GM21381 (cell line): ENCODE data around the gene ADARB2.
"Not testable (repeated sequence)": the region's sequence is repeated elsewhere in the genome, so short reads cannot be mapped to it uniquely, and the experiment has no call there.

Experiments
- ATAC-seq: cut with Tn5 transposase; IDR thresholded peaks from one replicate; pipeline ENCODE4 v1.9.1; 2021; ENCODE audit warnings: mild to moderate bottlenecking, moderate library complexity; ENCODE audit not compliant: unreplicated experiment

ADARB2 gene

DNA sequence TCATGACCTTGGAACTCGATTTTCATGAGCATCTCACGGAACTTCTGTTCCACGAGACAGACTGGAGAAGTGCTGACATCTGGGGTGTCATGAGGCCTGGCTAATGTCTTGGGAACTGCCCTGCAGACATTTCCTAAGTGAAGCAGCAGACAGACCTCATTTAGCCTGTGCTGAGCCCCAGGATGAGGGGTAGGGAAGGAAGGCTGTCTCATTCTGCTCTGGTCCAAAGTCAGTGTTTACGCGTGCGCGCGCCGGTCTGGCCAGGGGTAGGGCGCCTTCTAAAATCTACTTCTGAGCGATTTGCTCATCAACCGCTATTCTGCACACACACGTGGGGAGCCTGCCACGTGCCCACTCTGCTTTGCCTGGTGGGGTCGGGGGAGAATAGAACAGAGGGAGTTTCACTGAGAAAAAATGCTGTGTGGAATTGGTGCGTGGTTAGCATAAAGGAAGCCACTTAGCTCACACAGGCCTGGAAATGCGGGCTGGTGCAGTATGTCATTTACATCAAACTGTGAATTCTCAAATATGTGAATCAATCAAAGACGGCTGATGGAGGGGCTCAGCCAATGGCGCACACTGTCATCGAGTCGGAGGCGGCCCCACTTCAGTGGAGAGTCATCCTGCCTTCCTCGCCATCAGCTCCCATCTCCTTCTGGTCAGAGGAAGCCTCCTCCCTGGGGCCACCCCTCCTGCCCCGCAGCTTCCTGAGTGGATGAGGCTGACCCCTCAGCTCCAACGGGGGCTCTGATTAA lies 335.1 kb downstream of the ADARB2 start:
- no peak for ATAC-seq

DNA sequence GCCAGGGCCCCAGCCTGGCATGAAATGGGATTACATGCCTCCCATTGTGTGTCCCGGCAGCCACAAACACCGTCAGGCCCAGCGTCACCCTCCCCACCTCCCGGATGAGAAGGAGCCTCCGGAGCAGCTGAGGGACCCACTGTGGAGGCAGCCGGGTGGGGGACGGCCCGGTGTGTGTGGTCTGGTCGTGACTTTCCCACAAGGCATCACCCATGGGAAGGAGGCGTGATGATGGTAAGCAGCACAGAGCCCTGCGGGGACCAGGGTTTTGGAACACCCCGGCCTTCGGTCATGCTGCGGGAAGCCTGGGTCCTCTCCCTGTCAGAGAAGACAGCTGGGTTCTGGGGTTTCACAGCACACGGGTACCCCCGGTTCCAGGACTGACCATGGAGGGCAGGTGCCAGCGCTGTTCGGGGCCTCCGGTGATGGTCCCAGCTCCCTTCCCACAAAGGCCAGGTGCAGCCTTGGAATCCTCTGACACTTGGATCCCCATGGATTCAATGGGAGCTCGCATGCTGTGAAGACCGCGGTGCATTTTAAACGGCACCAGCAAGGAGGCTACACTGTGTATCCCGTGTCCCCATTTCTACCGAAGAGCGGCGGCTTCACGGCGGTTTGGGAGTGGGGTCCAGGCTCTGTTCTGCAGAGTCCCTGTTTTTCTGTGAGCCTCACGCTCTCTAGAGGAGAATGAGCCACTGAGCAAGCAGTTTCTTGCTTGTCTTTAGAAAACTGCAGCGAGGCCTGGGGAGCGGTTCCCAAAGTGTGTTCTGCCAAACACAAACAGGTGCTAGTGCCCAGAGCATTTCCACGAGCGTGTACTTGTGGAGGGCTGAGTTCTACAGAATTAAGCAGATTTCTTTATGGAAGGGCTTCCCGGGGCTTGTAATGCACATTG lies 336.0 kb downstream of the ADARB2 start:
- ATAC-seq = no peak

DNA sequence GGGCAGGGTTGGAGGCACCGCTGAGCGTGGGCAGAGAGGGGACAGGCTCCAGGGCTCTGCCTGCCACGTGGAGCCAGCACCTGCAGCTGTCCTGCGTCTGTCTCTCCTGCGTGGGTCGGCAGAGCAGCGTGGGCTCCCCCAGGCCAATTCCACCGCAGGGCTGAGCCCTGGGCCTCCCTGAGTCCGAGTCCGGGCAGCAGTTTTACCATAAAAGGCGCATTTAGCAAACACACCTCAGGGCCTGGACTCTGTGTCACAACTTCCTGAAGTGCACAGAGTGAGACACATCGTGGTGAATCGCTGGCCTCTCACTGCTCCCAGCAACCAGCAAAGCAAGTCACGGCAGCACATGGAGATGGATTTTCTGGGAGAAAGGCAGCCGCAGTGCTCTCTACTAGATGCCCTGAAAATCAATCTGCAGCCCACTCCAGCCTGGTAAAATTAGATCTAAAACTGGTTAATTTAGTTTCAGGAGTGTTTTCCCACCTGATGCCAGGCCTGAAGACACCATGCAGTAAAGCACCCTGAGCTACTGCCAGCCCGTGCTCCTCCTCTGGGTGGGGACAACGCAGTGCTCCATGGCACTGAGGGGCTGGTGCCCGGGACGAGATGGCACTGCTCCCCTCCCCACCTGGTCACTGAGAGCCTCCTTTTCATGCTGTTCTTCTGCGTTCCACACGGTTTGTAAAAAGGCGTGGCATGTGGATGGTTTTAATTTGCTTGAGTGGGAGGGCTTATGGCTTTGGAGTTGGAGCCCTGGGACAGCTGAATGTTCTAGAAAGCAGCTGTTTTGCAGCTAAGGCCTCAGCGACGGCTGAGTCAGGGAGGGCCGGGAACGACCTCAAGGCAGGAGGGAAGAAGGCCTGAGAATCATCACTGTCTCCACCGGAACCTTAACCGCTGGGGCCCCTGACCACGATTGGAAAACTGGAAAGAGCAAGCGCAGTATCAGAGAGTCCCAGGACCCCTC lies 336.9 kb downstream of the ADARB2 start:
- no peak for ATAC-seq

DNA sequence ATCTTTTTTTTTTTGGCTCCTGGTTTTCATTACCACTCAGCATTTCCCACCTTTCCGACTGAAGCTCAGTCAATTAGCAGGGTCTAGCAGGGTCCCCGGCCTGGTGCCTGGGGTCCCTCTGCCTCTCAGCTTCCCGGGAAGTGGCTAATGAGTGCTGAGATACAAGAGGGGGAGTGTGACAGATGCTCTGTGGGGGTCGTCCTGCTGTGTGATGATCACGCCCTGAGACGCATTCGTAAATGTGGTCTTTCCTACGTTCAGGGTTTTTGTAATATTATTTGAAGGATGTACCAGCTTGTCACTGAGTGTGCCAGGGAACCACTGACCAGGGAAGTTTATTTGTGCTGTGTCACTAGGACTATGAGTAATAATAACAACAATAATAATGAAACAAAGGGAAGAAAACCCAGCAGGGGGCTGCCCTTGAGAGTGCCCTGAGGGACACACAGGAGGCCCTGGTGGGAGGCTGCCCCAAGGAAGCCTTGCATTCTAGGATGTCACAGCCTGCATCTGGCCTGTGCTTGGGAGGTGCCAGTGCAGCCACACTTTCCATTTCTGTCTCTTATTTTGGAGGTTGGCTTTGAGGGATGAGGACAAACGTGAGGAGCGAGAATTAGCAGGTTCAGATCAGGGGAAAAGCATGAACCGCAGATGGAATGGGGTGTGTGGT lies 337.8 kb downstream of the ADARB2 start:
- no peak for ATAC-seq

DNA sequence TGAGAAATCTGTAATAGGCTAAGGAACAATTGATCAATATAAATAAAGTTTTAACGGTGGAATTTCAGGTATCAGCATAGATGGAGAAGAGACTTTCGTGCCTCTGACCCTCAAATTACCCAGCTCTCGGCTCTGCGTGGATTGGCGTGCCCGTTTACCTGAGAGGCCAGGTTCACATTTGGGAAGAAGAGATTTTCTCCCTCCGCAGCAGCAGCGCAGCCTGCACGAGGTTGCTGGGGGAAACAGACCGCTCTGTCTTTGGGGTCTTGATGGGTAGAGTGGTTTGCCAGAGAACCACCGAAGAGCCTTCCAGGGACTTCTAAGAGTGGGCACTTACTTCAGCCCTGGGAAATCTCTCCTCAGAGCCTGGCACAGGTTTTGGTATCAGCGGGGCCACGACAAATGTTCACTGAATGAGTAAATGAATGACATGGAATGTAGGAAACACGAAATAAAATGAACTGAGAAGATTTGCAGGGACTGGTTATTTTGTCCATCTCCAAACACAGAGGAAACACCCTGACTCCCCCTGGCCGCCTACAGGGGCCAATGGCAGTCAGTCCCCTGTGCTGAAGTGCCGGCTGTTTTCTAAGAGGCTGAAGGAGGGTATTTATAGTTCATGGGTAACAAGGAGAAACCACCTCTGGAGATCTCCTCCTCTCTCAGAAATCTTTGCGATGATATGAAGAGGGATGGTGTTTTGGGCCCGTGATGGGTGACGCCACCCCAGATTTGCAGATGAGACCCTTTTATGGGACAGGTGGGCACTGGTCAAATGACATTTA lies 338.5 kb downstream of the ADARB2 start:
- ATAC-seq = no peak

DNA sequence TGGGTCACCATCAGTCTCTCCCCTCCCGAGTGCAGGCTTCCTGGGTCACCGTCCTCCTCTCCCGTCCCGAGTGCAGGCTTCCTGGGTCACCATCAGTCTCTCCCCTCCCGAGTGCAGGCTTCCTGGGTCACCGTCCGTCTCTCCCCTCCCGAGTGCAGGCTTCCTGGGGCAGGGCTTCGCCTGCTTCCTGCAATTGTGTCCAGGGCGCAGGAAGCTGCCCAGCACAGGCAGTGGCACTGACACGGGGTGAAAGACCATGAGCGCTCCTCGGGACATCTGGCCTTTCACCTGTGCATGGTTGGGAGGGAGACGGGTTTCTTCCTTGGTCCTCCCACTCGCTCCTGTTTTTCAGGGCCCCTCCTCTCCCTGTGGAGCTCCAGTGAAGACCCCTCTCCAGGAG lies 339.2 kb downstream of the ADARB2 start:
- ATAC-seq = not testable (repeated sequence)

DNA sequence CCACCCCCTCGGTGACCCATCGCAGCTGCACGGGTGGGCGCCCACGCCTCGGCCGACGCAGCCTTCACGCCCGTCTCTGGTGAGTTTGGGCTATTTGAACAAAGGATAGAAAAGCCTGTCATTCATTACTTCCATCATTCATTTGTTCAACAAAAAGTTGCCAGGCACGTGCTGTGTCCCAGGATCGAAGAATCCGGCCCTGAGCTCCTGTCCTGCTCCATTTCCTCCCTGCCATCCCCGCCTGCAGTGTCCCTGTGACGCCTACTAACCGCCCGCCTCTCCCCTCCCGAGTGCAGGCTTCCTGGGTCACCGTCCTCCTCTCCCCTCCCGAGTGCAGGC lies 341.1 kb downstream of the ADARB2 start:
- no peak for ATAC-seq

DNA sequence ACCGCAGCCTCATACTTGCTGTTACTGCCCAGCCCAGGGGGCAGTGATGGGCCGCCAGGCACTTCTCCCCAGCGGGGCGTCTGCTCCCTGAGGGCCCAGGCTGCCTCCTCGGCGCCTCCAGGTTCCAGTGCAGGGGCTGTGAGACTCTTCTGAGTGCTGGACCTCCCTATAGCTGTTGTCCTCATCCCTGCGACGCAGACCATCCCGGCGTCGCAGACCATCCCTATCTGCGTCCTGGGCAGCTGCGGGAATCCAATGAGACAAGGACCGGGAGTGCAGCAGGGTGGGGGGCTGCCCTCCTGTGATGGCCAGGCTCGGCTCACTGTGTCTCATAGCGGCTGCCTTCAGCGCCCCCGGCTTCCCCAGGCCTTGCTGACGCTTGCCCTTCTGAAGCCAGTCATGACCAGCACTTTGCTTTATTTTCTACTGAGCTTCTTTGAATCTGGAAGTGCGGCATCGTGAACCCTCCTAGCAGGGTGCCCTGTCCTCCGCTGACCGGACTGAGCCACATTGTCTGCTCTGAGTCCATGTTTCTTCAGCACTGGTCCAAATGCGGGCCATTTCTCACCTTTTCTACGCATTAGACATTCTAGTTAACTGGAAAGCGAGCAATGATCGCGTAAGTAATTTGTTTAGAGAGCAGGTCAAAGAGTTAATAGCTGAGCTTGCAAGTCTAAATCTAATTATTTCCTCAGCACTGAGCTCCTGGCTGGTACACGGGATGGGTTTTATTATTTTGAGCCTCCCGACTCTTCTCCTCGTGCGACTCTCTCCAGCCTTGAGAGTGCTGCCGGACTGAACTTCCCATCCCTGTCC lies 341.6 kb downstream of the ADARB2 start:
- no peak for ATAC-seq

DNA sequence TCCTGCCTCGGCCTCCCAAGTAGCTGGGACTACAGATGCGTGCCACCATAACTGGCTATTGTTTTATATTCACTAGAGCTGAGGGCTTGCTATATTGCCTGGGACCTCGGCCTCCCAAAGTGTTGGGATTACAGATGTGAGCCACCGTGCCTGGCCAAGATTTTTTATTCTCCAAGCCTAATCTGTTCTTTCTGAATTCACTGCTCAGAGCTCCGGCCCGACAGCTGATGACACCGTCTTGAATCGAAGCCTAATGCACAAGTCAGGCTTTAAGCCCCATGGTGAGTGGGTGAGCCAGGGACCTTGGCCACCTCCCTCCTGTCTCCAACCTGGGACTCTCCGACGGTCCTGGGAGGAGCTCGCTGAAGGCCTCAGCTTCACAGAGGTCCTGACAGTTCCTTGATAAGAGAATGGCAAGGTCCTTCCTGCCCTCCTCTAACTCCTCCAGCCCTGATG lies 342.3 kb downstream of the ADARB2 start:
- ATAC-seq = no peak

DNA sequence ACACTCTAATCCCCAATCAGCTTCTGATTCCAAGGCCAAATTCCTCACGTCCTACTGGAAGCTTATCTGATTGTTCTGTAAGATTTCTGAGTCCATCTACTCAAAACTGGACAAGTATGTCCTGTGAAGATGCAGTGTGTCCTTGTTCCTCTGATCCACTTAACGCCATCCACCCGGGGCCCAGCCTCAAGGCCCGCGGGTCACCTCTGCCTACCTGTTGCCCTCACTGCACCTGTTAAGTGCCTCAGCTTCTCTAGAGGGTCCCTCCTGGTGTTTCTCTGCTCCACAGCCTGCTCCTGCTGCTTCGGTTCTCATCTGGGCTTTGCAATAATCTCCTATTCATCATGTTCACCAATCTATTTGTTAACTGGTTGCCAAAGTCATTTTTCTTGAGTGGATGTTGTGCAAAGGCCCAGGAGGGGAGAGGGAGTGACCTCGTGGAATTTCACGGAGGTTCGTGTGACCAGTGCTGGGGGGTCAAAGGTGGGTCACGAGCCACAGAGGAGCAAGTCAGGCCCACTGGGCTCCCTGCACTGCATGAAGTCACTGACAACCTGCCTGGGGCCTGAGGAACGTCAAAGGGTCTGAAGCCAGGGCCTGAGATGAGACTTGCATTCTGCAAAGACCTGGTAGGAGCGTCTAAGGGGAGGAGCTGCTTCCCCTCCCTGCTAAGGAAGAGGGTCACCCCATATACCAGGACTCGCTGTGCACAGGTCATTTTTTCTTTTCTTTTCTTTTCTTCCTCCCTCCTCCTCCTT lies 343.0 kb downstream of the ADARB2 start:
- ATAC-seq = no peak

DNA sequence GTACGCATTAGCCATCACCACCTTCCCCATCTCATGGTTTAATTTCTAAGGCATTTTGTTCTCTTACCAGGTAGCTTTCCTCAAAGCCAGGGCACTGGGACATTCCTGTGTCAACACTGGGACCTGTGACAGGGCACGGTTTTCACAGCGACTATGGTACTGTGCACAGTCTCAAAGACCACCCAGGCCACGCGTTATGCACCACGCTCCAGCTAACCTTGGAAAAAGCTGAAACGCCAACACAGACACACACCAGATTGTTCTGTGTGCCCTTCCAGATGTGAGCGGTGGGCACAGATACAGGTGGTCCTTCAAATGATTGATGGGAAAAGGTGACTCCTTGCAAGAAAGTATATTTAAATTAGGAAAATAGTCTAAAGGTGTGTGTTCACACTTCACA lies 343.8 kb downstream of the ADARB2 start:
- no peak for ATAC-seq

DNA sequence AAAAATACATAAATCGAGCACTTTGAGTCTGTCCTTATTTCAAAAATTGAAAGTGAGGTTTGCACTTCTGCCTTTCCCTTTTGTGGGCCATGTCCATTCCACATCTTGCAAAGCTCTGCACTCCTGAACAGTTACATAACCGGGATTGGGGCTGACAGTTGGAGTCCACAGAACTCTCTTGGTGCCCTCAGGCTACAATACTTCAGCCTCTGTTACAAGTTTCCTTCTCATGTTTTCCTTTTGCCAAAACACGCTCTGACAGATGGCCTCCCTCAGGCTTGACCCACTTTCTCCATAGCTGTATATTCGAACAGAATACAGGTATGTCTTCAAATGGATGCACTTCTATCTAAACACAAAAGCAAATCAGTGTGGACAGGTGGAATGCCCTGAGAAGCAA lies 345.2 kb downstream of the ADARB2 start:
- ATAC-seq = no peak

DNA sequence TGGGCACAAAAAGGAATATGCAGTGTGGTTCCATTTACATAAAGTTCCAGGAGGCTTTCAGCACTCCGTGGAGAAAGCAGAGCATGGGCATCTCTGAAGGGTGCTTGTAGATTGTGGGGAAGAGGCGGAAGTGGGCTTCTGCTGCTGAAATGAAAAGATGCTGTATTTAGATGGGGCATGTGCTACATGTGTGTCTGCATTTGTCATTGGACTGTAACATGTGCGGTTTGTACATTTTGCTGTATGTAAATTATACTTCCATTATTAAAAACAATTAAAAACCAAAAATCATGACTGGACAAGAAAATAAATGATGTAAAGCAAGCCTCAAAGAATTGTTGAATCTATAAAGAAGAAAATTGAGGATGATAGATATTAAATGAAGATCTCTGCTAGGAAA lies 347.1 kb downstream of the ADARB2 start:
- ATAC-seq = no peak

DNA sequence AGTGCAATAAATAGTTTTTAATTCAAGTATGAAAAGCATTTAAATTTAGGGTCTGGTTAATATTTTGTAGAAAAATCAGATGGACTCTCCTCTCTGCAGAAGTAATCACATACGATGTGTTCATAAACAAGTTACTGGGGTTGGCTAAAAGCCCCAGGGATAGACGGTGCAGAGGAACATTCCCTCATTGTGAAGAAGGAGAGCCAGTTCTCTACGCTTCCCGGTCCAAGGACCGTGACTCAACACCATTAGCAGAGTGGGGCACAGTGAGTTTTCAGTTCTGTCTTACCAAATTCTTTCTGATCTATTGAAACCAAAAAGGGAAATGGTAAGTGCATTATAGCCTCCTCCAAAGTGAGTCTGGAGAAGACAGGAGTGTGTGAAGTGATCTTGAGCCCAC lies 353.3 kb downstream of the ADARB2 start:
- ATAC-seq = no peak

DNA sequence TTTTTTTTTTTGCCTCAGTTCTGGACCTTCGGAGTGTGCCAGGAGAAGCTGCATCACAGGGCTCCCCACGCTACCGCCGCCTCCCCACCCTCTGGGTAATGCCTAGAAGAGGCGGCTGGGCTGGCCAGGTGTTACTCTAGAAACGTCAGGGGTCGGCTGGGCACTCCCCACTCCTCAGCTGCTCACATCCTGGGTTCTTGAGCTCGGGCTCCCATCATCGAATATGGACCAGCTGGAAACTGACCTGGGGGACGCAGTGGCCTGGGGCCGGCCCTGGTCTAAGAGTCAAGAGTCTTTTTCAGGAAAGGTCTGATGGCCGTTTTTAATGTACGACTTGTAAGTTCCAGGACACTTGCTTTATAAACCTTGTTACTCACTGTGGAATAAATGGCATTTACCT lies 354.6 kb downstream of the ADARB2 start:
- no peak for ATAC-seq

DNA sequence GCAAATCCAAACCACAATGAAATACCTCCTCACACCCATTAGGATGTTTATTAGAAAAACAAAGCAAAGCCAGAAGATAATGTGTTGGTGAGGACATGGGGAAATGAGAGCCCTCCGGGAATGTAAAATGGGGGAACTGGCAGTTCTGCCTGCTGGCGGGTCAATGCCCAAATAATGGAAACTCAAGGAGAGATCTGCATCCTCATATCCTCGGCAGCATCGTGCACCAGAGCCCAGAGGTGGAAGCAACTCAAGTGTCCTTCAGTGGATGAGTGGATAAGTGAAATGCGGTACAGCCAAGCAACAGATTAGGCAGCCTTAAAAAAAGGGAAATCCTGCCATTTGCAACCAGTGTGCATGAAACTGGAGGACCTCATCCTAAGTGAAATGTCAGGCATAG lies 356.0 kb downstream of the ADARB2 start:
- ATAC-seq = no peak

DNA sequence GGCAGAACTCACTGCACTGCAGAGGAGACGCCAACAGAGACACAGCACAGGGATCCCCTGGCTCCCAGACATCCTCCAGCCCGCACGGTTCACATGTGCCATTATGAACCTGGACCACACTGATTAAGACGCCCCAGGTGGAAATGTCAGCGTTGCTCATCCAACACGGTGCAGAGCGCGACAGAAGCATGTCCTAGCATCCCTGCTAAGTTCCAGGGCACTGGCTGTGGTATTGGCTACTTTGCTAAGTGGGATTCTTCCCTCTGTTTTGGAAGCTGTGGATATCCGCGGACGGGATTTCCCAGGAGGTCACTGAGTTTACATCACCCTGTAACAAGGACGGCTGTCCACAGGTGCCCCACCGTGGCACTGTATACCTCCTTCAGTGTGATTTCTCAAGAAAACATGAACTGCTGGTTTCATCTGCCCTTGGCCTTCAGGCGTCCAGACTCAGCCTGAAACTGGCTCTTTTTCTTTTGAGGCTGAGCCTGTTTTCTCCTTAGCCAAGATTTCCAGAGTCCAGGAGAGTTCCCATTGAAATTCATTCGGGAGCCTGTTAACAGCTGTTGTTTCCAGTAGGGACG lies 357.1 kb downstream of the ADARB2 start:
- no peak for ATAC-seq

DNA sequence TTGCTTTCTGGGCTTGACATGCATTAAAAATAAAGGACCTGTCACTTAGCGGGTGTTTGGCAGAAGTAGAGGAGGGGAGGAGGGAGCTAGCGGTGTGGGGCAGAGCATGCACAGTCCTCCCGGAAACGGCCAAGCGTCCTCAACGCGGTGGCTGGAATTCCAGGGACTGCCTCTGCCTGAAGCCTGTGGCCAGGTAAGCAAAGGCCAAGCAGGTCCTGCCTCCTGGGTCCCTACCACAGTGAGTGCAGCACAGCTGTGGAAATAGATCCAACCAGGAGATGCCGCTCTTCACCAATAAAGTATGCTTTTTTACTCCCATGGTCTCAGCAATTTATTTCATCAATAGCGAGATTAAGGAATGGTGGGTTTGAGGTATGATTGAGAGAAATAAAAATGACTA lies 357.7 kb downstream of the ADARB2 start:
- ATAC-seq = no peak
